HG03066 (cell line): Measurements from ENCODE around the gene HIBADH.
A peak's percentile ranks its signal among the peaks of the same experiment; 100 is the strongest.
"Not testable (repeated sequence)": the region's sequence is repeated elsewhere in the genome, so short reads cannot be mapped to it uniquely, and the experiment has no call there.

ENCODE experiments used
- ATAC-seq: cut with Tn5 transposase; IDR thresholded peaks from one replicate; pipeline ENCODE4 v1.9.1; 2021; ENCODE audit warnings: low read depth; ENCODE audit not compliant: unreplicated experiment

The HIBADH gene

DNA sequence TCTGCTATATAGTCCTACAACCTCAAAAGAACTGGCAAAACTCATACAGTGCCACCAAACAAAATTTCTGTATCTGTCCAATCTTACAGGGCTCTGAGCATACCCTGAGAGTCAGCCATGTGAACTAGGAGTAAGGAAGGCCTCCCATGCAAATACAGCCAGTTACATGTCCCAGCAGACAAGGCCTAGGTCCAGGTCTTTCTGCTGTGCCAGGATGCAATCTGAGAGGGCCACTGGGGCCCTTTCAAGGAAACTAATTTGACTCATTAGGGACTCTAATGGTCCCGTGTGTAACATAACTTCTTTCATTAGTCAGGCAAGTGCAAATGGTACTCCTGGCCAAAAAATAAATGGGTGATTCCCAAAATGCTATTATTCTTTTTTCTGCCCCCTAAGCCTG is 17.9 kb upstream of the HIBADH start:
- ATAC-seq = no peak

DNA sequence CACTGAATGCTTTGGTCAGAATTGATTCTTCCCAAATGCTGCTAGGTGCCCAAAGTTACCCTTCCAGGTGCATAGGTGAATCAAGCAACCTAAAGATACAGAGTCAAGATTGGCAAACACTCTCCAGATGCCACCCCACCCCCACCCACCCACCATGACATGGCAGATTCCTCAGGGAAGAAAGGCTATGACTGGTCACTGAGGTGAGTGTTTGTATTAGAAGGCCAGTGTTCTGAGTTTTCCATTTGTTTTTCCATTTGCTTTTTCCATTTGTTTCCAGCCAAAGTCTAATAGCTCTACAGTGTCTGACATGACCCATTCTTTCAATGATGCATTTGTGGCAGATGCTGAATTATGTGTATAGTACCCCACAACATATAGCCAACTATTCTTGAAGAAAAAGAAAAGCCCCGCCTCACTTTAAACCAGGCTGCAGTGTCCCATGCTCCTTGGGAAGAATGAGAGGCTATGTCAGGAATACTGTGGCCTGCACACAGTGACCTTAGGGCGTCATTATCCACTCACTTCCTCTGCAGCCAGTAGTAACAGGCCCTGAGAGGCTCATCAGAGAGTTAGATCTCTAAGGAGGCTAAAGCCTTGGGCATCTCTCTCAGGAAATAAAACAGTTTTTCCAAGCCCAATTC is 16.1 kb upstream of the HIBADH start:
- ATAC-seq = no peak

DNA sequence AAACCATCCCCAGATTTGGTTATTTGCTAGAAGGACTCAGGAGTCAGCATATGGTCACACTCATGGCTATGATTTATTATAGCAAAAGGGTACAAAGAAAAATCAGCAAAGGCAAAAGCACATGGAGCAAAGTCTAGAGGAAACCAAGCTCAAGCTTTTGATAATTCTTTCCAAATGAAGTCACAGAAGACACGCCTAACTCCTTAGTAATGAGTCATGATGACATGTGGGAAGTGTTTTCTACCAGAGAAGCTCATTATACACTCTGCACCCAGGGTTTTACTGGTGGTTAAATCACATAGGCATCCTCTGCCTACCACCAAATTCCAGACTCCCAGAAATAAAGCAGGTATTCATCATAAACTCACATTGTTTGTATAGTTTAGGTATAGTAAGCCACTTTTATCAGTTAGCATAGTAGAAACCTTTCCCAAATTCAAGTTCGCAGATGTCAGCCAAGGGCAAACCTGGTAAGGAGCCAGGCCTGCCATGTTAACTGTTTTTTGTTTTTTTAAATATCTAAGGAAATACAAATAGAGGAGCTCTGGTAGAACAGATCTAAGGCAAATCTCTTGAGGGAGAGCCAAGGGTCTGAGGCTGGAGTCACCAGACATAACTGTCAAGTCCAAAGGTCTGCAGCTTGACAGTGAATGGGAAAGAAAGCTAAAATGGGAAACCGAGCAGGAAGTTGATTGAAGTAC is 15.4 kb upstream of the HIBADH start:
- ATAC-seq = no peak

DNA sequence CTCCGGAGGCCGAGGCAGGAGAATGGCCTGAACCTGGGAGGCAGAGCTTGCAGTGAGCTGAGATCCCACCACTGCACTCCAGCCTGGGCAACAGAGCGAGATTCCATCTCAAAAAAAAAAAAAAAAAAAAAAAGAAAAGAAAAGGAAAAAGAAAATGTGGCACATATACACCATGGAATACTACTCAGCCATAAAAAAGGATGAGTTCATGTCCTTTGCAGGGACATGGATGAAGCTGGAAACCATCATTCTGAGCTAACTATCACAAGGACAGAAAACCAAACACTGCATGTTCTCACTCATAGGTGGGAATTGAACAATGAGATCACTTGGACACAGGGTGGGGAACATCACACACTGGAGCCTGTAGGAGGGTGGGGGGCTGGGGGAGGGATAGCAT is 11.4 kb upstream of the HIBADH start:
- not testable (repeated sequence) for ATAC-seq

DNA sequence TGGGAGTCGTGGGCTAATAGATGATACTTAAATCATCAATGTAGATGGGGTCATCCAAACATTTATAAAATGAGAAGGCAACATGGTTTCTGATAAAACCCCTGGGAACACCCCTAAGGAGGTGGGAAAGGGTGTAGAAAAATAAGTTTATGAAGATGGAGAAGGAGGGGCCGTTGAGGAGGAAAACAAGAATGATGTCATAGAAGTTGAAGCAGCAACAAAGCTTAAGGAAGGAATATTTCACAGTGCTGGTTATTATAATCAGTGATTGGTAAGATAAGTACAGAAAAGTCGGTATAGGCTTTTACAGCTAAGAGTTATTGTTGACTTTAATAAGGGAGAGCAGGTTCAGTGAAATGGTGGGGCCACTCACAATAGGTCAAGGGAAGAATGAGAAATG is 9.0 kb upstream of the HIBADH start:
- ATAC-seq = no peak

DNA sequence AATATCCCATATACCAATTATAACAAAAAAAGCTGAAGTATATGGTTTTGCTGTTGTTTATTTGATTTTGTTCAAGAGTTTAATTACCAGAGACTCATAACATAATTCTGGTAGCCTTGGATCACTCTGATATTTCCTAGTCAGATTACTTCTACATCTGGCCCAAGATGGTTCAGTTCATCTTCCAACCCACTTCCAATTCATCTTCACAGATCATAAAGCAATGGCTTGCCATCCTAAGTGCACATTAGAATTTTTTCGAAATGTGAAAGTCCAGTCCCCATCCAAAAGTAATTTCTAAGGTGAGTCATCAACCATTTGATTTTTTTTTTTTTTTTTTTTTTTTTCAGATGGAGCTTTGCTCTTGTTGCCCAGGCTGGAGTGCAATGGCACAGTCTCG is 8.0 kb upstream of the HIBADH start:
- ATAC-seq = no peak

DNA sequence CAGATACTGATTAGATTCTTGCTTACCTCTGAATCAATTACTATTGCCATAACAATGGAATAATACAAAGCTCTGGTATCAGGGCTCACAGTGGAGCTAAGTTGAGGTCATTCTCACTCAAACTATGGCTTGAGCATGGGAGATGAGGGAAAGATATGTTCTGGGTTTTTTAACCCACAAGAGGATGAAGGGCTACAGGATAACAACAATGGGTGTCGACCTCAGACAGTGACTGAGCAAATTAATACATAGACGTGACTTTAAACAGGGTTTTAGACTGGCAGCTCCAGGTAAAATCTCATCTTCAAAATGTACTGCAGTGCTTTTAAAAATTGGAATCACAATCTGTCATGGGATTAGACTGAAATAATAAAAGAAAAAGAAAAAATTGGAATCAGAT is 7.5 kb upstream of the HIBADH start:
- ATAC-seq = no peak

DNA sequence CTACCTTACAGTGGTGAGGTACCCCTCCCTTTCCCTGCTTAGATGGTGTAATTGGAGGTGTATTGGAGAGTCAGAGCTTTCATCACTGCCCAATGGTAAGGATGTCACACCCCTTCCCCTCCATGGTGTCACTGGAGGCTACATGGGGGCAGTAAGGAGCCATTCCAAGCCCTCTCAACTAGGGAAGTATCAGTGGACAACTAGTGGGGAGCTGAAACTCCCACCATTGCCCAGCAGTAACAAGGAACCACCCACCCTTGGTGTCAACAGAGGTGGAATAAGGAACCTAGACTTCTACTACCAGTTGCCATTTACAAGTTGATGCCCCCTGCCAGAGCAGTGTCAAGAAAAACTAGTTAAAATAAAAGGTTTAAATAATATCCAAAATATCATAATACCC is 2.8 kb upstream of the HIBADH start:
- ATAC-seq = no peak

DNA sequence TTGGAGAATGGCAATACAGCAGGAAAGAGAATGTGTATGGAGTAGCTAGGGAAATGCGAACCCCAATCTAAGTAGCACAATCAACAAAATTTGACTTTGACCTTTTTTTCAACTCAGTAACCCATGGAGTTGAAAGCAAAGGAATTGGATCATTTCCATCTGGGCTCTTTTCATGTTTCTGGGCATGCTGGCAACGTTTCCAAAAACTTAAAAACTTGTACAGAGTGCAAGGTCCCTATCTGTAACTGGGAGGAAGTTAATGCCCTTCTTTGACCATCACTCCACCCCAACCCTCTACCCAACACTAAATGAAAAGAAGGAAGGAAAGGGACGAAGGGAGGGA is 1.3 kb upstream of the HIBADH start:
- no peak for ATAC-seq

DNA sequence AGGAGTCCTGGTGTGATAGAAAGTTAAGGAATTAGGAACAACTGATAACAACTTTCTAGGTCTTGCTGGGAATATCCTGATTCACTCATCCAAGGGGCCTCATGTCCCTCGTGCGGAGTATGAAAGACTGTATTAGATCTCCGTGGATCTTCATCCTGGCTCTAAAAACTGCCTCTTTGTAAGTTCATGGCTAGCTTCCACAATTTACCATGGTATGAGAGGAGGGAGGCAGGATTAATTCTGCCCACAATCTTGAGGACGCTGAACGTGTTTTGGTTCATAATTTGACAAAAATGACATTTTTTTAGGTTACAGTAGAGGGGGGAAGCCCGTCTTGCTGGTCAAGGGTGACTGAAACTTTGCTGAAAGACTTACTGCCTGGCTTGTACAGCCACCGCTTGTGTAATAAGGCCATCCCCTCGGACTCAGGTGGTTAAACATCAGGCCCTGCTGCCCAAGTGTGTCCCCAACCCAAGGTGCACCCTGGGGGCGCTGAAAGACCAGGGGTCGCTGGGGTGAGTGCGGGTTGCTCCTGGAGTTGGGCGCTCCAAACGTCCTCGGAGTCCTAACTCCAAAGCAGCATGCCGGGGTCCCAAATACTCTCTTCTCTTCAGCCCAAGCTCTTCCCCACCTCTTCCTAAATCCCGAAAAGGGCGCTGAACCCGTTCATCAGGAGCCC is 733 bp downstream of the HIBADH start:
- peak; percentile 6 for ATAC-seq

DNA sequence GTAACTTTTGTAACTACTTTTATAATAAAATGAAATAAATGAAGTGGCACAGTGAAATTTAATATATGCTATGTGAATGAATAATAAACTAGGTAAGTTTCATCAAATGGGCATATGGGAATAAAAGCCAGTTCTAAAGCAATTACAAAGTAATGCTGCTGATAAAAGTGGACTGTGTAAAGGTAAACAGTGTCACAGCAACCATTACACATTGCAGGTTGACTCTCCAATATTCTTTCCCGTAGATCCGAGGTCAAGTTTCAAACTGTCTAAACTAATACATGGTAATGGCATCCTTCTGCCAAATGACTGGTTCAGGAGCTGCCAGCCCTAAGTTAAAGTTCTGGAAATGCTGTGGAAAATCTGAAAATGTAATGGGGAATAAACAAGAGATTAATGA is 6.0 kb downstream of the HIBADH start:
- no peak for ATAC-seq

DNA sequence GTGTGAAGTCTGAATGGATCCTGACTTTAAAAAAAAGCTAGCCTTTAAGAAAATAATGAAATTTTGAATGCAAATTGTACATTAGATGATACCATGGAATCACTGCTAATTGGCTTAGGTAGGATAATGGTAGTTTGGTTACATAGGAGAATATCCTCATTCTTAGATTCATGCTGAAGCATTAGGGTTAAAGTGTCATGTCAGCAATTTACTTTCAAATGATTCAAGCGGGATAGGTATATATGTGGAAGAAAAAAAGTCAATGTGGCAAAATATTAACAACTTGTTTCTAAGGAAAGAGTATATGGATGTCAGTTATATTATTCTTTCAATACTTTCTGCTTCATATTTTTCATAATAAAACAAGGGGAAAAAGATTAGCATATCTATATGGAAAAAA is 7.5 kb downstream of the HIBADH start:
- no peak for ATAC-seq

DNA sequence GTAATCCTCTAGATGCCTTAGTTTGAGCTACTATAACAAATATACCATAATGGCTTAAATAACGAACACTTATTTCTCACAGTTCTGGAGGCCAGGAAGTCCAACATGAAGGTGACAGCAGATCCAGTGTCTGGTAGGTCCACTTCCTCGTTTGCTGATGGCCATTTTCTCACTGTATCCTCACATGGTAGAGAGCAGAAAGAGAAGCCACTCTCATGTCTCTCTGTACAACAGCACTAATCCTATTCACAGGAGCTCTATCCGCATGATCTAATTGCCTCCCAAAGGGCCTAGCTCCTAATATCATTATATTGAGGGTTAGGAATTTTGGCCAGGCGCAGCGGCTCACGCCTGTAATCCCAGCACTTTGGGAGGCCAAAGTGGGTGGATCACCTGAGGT is 10.2 kb downstream of the HIBADH start:
- no peak for ATAC-seq

DNA sequence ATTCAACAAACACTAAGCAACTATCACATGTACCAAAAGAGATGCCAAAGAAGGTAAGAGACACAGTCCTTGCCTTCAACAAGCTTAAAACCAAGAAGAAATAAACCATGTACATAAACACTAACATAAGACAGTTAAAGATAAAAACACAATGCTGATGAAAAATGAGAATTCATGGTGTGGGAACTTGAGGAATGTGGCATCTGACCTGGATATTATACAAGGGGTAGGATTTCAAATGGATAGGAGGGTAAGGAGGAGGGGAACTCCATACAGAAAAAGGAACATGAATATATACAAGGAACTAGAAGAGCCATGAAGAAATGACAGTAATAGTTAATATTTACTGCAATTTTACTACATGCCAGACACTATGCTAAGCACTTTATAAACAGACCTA is 11.0 kb downstream of the HIBADH start:
- no peak for ATAC-seq

DNA sequence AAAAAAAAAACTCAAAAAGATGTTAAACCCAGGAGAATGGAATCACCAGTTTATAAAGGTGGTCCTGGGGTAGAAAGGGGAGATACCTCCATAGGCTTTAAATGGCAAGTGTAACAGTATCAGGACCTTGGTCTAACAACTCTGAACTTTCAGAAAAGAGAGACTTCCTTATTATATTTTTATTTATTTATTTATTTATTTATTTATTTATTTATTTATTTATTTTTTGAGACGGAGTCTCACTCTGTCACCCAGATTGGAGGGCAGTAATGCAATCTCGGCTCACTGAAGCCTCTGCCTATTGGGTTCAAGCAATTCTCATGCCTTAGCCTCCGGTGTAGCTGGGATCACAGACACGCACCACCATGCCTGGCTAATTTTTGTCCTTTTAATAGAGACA is 12.4 kb downstream of the HIBADH start:
- ATAC-seq = no peak

DNA sequence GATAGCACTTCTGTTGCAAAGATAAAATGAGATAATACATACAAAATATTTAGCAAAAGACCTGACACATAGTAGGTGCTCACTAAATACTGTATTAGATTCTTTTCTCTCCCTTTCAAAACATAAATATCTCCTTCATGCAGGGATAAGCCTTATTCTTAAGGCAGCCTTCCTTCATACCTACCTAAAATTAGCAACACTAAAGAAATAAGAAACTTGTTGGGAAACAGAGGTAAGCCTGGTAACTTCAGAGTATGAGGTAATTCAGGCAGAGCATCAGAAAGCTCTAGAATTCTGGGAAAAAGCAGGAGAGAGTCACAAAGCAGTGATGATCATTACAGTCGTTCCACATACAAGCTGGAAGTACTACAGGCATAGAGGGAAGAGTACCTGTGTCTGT is 15.2 kb downstream of the HIBADH start:
- no peak for ATAC-seq

DNA sequence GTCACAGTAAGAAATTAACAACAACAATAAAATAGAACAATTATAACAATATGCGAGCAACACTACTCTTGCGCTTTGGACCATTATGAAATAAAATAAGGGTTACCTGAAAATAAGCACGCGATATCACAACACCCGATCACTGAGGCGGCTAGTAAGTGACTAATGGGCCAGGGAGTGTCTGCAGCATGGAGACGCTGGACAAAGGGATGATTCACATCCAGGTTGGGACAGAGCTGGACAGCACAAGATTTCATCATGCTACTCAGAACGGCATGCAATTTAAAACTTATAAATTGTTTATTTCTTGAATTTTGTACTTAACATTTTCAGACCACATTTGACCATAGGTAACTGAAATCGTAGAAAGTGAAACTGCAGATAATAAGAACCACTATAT is 15.6 kb downstream of the HIBADH start:
- no peak for ATAC-seq

DNA sequence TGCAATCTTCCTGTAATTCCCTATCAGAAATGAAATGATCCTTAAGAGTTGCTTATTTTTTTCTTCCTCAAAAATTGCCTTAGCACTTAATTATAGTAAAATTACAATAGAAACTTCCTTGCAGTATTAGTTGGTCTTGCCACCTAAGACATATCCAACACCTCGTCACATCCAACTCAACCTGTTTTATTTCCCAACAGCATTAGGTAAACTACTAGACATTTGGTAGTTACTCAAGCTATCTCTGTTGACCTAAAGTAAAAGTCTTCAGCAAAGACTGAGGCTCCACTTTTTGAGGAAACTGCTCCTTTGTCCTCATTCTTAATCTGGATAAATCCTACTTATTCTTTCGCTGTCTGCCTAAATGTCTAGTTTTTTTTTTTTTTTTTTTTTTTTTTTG is 20.4 kb downstream of the HIBADH start:
- no peak for ATAC-seq

DNA sequence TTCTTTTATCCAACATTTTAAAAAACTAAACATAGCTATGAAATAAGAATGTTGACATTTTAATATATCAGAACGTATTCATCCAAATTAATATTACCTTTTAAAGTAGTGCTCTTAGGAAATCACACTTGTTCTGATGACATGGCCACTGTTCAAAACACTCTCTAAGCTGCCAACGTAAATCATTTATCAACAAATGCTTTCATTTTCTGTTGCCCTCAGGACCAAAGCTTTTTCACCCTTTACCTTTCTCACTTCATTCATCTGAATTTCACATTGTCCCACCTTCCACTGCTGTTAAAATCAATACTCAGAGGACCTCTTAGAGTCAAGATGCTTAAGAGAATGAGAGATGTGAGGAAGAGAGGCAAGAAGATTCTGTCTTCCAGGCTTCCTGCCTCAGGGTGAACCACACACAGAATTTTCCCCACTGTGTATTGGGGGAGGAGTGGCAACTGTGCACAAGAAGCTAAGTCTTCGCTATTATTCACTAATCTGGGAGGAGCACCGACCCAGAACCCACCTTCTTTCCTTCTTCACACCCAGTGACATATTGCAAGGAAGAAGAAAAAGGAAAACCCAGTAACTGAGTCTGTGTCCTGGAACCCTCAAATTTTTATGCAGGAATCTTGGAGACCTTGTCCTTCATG is 21.0 kb downstream of the HIBADH start:
- no peak for ATAC-seq

DNA sequence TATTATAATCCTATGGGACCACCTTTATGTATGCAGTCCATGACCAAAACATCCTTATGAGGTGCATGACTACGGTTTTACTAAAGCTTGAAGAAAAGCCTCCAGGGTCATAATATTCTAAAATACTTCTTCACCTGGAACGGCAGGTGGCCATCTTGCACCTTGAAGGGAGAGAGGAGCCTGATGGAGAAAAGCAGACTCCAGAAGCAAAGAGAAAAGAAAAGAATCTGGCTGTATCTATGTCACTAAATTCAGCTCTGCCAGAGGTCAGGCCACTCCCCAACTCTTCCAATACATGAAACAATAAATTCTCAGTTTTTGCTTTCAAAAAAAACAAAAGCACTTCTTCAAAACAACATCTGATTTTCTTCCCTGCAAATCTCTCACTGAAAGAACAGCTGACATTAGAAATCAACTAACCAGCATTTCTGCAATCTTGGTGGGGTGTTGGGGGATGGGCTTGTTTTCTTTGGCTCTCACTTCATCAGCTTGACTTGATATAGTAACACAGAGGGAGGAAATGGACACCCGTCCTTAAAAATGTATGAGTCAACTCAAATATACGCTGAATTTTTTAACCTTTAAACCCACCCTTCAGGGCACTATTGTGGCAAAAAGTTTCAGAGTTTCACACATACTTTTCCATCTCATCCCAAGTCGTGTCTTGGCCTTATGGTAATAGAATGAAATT is 21.7 kb downstream of the HIBADH start:
- ATAC-seq = no peak

DNA sequence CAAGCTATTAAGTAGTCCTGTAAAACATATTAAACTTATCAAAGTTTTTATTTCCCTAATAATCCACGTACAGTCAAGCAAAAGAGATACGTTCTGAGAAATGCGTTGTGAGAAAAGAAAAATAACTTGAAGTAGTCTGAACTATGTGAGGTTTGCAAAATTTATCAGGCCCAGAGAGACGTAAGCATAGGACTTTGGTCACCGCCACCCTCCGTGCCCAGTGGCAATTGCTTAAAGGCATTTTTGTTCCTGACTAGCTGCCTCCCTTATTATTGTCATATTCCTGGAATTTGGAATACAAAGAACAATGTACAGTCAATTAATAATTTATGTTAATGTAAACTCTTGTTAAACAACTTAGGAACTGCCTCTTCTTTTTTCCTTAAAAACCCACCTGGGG is 22.8 kb downstream of the HIBADH start:
- no peak for ATAC-seq
